Spinal cord (tissue), 10 donors: ENCODE data around the gene CDCA5. TPM values are rescaled to one million over a fixed set of nuclear protein-coding genes. Genes with fewer than 3 reads are reported as not detected.
A peak's percentile ranks its signal among the peaks of the same experiment; 100 is the strongest.

Source experiments
- DNase-seq, 6 donors: peaks; one replicate each; pipeline versions ENCODE4 v3.0.0 to v3.0.0-alpha.2; 2013 to 2015; ENCODE audit warnings: low spot score in 6 of 6, low read depth in 4 of 6
- H3K27ac ChIP-seq: one replicate; pipeline ENCODE4 v1.5.1; 2013; ENCODE audit warnings: low read depth, low read length, control low read depth
- H3K27me3 ChIP-seq: one replicate; pipeline ENCODE4 v1.6.1; 2013; ENCODE audit warnings: low read length; ENCODE audit not compliant: control insufficient read depth, insufficient read depth
- H3K36me3 ChIP-seq: one replicate; pipeline ENCODE4 v1.6.1; 2013; ENCODE audit warnings: low read length; ENCODE audit not compliant: control insufficient read depth, insufficient read depth
- H3K4me1 ChIP-seq: one replicate; pipeline ENCODE4 v1.6.1; 2013; ENCODE audit warnings: low read length; ENCODE audit not compliant: control insufficient read depth, insufficient read depth
- H3K4me3 ChIP-seq: one replicate; pipeline ENCODE4 v1.5.1; 2013; ENCODE audit warnings: low read depth, low read length, control low read depth
- H3K9me3 ChIP-seq: one replicate; pipeline ENCODE4 v1.6.1; 2013; ENCODE audit warnings: low read length; ENCODE audit not compliant: control insufficient read depth, insufficient read depth
- WGBS: methylation state at CpG from one replicate; pipeline ENCODE4 v1.1.5; 2013; ENCODE audit warnings: missing lambda C conversion rate; ENCODE audit not compliant: insufficient coverage; 5-methylcytosine and 5-hydroxymethylcytosine counted together
- polyA plus RNA-seq, 2 donors: library from polyadenylated mRNA; unstranded; fragments of 120-200 nt; gene quantifications; one replicate each; pipeline ENCODE4 v1.2.1, GENCODE V29; 2013; ENCODE audit not compliant: insufficient read length in 2 of 2
- total RNA-seq, 2 donors: library from RNA; depleted of rRNA in 1 of 2; stranded (reverse); fragments of 120-200 nt in 1 of 2; fragments of >200 nt in 1 of 2; gene quantifications; one replicate each; pipeline versions ENCODE4 v1.2.3 to v1.2.4, GENCODE V29; 2013 to 2014
- donor health status: healthy.

The CDCA5 gene
- total and polyA plus RNA-seq, 4 donors, result 5.4 to 15.0 (median 11.4) TPM

DNA sequence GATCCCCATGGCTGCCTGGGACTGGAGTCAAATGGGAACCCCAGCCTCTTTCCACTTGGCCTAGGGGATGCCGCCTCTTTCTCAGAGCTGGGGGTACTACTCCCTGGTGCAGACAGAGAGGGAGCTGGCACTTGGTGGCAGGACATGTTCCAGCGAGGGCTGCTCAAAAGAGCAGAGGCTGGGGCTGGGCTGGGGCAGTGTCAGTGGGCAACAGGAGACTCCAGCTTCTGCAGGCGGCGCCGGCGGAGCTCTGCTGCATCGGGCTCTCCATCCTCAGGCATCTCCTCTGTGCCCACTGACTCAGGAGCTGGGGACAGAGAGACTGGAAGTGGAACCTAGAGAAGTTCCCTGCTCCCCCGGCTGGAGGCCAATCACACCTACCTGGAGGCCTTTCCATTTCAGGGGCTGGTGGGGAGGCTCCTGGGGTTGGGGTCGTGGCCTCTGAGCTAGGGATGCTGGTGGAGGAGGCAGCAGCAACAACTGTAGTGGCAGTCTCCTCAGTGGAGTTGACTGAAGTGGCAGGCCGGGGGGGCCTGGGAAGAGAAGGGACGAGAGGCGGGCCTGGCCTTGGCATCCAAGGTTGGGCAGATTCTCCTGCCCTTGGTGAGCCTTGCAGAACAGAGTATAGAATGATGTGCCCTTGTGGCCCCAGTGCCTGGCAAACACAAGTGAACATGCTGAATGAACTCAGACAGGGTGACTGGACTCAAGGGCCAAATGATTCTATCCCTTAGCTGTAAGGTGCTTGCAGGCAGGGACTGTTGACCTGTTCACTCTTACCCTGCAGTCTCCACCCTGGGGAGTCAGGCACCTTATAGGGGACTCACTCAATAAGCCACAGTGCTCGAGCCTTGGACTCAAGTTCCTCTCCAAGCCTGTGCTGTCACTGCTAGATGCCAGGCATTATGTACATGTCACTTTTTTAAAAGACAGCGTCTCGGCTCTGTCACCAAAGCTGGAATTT is 44.6 kb upstream of the CDCA5 start:
- DNase-seq, result no peak
- peaks cover 16% of the 10 kb centered on the region for H3K4me1 ChIP-seq
- H3K27me3 ChIP-seq, result no peaks in the 10 kb centered on the region
- no peaks in the 10 kb centered on the region for H3K9me3 ChIP-seq
- H3K27ac ChIP-seq, result no peak overlapping the region
- 91% methylated on average over 13 of the region's 15 CpGs for WGBS
- H3K36me3 ChIP-seq, result peaks cover 86% of the 10 kb centered on the region
- H3K4me3 ChIP-seq, result no peak overlapping the region

DNA sequence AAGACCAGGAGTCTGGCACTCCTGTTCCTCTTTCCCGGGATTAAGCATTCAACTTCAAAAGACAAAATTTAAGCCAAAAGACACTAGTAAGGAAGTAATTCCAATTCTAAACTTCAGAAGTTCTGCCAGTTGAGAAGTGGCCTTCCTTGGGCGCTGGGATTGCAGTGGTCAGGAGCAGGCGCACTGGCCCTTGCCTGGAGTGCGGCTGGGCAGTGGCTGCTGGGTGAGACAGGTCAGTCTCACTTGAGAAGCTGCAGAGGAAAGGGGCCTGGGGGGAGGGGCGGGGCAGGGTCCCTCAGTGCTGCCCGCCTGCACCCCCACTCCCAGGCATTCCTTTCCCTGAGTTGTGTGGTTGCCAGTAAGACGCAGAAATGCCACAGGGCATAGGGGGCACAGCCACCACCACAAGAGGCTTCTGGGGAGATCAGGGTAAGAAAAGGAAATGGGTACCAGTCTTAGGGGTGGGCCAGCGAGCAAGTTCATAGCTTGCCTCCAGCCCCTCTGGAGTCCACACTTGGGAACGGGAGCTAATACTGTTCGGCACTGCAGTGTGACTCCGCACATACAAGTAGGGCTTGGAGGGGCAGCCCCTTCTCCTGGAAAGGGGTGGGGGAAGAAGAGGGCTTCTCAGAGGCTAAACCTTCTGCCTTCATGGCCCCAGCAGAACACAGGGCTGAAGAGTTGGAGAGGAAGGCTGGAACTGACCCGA is 43.8 kb upstream of the CDCA5 start:
- no peak overlapping the region for H3K4me3 ChIP-seq
- peaks cover 11% of the 10 kb centered on the region for H3K4me1 ChIP-seq

DNA sequence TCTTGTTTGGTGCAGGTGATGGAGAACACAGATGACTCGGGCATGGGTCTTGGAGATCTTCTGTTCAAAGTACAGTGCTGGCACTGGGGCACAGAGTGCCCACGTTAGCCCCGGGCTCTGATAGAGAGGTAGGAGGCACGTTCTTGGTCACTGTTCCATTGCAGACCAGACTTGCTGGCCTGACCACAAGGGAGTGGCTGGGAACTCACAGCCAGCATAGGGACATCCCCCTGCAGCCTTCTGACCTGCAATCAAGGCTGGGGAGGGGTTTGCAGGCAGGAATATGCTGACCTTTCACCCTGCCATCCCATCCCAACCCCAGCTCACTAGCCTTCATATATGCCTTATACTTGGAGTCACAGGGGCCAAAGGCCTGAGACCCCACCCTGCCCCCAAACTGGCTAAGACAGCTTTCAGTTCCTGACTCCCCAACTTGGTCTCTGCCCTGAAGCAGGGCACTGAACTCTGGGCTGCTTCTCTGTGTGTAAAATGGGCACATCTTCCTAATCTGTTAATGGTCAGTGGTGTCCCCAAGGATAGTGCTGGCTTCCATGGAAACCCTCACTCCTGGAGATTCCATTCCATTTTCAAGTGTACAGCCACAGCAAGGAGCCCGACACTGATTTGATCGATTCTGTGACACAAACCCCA is 42.9 kb upstream of the CDCA5 start:
- 88% methylated on average over 4 of the region's 6 CpGs for WGBS
- Histone ChIP-seq H3K36me3 (peaks cover 71% of the 10 kb centered on the region), H3K4me3 (no peak overlapping the region), H3K9me3 (no peaks in the 10 kb centered on the region), H3K4me1 (peaks cover 6% of the 10 kb centered on the region), H3K27me3 (no peaks in the 10 kb centered on the region), H3K27ac (no peak overlapping the region)
- no peak for DNase-seq

More for the DNA sequence above, 43.8 kb upstream of the CDCA5 start:
- H3K27ac ChIP-seq, result no peak overlapping the region
- 92% methylated on average over 6 of the region's 12 CpGs for WGBS
- DNase-seq, result no peak
- H3K9me3 ChIP-seq, result no peaks in the 10 kb centered on the region
- peaks cover 79% of the 10 kb centered on the region for H3K36me3 ChIP-seq
- no peaks in the 10 kb centered on the region for H3K27me3 ChIP-seq

DNA sequence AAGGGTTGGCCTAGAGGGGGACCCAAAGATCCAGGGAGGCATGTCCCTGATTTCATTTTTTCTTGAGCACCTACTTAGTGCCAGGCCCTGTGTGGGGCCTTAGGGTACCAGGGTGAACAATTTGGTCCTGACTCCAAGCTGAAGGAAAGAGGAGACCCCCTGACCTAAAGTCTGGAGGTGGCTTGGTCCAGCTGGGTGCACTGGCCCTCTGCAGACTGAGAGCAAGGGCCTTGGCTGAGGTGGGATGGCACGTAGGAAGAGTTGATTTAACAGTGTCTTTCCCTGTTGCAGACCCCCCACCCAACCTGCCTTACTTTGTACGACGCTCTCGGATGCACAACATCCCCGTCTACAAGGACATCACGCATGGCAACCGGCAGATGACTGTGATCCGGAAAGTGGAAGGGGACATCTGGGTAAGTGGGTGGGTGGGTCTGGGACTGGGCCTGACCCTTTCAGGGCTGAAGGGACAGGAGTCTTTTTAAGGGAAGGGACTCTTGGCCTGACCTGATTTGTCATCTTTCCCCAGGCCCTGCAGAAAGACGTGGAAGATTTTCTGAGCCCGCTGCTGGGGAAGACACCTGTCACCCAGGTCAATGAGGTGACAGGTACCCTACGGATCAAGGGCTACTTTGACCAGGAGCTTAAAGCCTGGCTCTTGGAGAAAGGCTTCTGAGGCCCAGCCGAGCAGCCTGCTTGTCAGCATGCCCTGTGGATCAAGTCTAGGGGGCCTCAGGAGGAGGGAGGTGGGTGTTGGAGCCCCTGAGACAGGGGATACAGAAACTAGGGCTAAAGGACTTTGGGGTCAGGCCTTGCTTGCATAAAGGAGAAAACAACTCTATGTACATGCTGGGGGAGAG is 41.6 kb upstream of the CDCA5 start:
- 94% methylated on average over 9 of the region's 12 CpGs for WGBS
- peaks cover 16% of the 10 kb centered on the region for H3K4me1 ChIP-seq
- no peak for DNase-seq

DNA sequence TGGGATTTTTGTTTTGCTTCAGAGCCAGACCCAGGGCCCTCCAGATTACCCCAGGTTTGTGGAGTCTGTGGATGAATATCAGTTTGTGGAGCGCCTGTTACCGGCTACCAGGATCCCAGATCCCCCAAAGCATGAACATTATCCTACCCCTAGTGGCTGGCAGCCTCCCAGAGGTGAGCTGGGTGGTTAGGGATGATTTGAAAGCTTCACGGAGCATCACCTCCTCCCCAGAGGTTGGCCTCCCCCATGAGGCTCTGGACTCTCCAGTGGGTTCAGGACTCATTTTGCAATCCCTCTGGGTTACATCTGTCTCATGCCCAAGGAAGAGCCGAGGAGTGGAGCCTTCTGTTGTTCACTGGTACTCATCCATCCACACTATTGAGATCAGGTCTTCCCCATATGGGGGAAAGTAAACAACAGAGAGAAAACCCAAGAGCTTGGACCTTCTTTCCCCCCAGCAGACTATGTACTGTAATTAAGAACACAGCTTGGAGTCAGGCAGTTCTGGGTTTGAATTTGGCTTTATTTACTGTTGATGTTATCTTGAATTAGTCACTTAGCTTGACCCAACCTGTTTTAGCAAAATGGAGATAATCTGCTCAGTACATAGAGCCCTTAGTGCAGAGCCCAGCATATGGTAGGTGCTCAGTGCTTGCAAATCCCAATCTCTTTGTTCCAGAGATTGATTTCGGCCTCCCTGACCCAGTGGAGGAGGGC is 40.8 kb upstream of the CDCA5 start:
- DNase-seq, result no peak
- no peak overlapping the region for H3K4me3 ChIP-seq
- peaks cover 16% of the 10 kb centered on the region for H3K4me1 ChIP-seq
- no peaks in the 10 kb centered on the region for H3K27me3 ChIP-seq
- WGBS, result 100% methylated on average over 2 of the region's 5 CpGs
- H3K27ac ChIP-seq, result no peak overlapping the region
- peaks cover 61% of the 10 kb centered on the region for H3K36me3 ChIP-seq
- no peaks in the 10 kb centered on the region for H3K9me3 ChIP-seq

More for the DNA sequence above, 41.6 kb upstream of the CDCA5 start:
- H3K9me3 ChIP-seq, result no peaks in the 10 kb centered on the region
- no peaks in the 10 kb centered on the region for H3K27me3 ChIP-seq
- peaks cover 61% of the 10 kb centered on the region for H3K36me3 ChIP-seq
- no peak overlapping the region for H3K27ac ChIP-seq
- no peak overlapping the region for H3K4me3 ChIP-seq

DNA sequence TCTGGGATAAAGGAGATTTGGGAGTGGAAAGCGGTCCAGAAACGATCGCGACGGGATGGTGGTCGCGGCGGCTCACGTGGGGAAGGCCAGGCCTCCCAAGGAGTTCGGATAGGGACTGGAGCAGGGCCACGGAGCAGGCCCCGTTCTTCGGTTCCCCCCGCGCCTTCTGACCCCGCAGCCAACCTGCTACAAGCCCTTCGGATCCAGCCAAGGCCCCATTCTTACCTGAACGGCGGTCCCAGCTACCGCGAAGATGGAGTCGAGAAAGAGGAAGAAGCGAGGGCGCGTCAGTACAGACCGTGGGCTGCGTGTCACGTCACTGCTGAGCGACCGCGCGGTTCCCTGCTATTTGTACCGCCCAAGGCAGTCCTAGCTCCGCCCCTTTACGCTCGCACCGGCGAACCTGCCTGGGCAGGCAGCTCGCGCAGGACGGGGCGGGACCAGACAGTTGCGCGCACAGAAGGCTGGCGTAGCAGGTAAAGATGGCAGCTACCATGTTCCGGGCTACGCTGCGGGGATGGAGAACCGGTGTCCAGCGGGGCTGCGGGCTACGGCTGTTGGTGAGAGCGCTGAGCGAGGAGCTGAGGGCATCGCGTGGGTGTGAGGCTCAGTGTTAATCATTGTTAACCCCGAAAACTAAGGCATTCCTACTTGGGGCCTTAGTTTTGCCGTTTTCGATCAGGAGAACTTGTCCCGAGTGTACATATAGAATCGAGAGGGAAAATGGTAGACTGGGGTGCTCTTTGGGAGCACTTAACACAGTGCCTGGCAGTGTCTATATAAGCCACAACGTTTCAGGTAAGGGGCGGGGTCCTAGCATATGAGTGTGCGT is 38.2 kb upstream of the CDCA5 start, which contains the start of the genes FAU and MRPL49:
TSS of gene FAU (minus strand) at position 270 of the 832 bp plus-strand sequence. CDS start 321 bp downstream, outside the sequence.
TSS of gene MRPL49 (plus strand) at position 457 of the 832 bp plus-strand sequence. CDS start at position 483, 26 bp downstream.
- peak; percentile 89 to 99 (median 92) for DNase-seq
- Histone ChIP-seq H3K9me3 (no peaks in the 10 kb centered on the region), H3K36me3 (peaks cover 53% of the 10 kb centered on the region), H3K4me1 (peaks cover 26% of the 10 kb centered on the region), H3K27me3 (no peaks in the 10 kb centered on the region), H3K27ac (peak within 1 kb of the TSS; percentile 91), H3K4me3 (peak within 1 kb of the TSS; percentile 97)
- under 1% methylated on average over 61 of the region's 64 CpGs for WGBS

DNA sequence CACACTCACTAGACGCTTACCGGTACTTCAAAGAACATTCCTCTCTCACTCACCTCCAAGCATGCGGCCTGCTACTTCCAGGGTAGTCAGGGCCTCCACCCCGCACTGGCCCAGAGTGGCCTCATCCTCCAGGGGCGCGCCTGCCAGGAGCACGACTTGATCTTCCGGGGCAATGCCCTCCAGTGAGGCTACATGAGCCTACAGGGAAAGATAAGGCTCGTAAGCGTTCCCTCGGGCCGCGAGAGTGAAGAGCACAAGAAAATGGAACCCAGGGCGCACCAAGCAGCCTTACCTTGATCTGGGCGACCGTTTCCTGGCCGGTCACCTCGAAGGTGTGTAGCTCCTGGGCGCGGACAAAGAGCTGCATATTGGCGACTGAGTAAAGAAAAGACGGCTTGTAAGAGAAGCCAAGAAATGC is 37.6 kb upstream of the CDCA5 start:
- Histone ChIP-seq H3K27ac (peak overlapping the region; percentile 91), H3K4me3 (peak overlapping the region; percentile 97), H3K36me3 (peaks cover 53% of the 10 kb centered on the region), H3K9me3 (no peaks in the 10 kb centered on the region), H3K4me1 (peaks cover 32% of the 10 kb centered on the region), H3K27me3 (no peaks in the 10 kb centered on the region)
- 5% methylated on average over 22 of the region's 22 CpGs for WGBS
- no peak for DNase-seq

DNA sequence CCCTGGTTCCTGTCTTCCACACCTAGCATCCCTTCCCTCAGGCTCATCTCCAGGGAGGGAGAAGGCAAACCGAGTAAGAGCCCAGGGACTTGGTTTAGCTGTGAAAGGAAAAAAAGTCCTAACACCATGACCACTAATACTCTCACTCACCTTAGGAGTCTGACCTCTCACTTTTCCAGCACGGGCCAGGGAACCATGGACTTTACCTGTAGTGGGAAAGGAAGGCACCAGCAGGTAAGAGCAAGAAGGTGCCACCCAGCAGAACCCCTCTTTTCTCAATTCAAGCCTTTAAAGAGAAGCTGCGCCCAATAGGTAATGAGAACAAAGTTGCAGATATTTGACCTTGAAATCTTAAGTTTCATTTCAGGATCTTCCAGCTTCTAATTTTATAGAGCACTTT is 37.0 kb upstream of the CDCA5 start:
- 80% methylated on average over 1 of the region's 3 CpGs for WGBS
- Histone ChIP-seq H3K36me3 (peaks cover 53% of the 10 kb centered on the region), H3K4me1 (peaks cover 38% of the 10 kb centered on the region), H3K27me3 (no peaks in the 10 kb centered on the region), H3K4me3 (no peak overlapping the region), H3K27ac (no peak overlapping the region), H3K9me3 (no peaks in the 10 kb centered on the region)
- no peak for DNase-seq
